NT2/D1 (cell line): Measurements from ENCODE around the gene CD300E.

Experiments
- SUZ12 ChIP-seq: IDR thresholded peaks from 2 replicates; pipeline ENCODE4 v1.6.1; 2011; ENCODE audit not compliant: insufficient read length, insufficient read depth; ENCODE audit errors: extremely low read depth
- ZNF274 ChIP-seq: IDR thresholded peaks from 2 replicates; pipeline ENCODE4 v1.6.1; 2011; ENCODE audit warnings: mild to moderate bottlenecking, low read depth, low read length

DNA sequence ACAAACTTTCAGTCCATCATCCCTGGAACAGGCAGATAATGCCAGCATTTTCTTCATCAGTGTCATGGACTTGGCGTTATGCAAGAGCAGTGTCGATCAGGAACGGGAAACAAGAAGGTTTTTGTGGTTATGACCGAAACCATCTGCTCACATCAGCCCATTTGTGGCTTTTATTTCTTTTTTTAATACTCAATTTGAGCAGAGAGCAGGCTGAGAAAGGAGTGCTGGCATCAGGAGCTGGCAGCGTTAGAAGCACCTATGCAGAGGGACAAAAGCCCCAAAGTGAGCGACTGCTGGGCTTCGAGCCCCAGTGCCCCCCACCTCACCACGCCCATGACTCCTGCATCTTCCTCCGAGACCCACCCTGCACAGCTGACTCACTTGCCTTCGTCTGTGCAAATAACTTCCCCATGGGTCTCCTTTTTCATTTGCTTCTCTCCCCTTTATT lies 16.2 kb upstream of the CD300E start:
- no peak for TF ChIP-seq ZNF274
- TF ChIP-seq SUZ12 = no peak
